H1 (cell line): Measurements from ENCODE around the gene PTPRC.

ENCODE experiments used
- ASH2L ChIP-seq: fragments of 200-600, 300-600 bp; sonication (generic); IDR thresholded peaks from one replicate; pipeline ENCODE4 v1.7.1; 2017; ENCODE audit warnings: low read length
- RFX5 ChIP-seq: IDR thresholded peaks from 2 replicates; pipeline ENCODE4 v1.6.1; 2011; ENCODE audit warnings: low read depth, low read length, improper control_type of control experiment, borderline replicate concordance

- no peak for TF ChIP-seq ASH2L
- no peak for TF ChIP-seq RFX5
Measured at GRCh38 chr1:198686069-198686728, 47.4 kb downstream of the PTPRC start.
